HepG2 (cell line): ENCODE results near the gene SNU13. TPM values are rescaled to one million over a fixed set of nuclear protein-coding genes. Genes with fewer than 3 reads are reported as not detected.

Source experiments
- ATAC-seq: fragments of 200-7000 bp; cut with Tn5 transposase; 3 replicates; pipeline ENCODE4 v1.9.1; 2020; ENCODE audit warnings: mild to moderate bottlenecking, moderate library complexity
- BruUV-seq: library from RNA; stranded (reverse); fragments of 400-500 nt; replicated peaks from 2 replicates; lab custom pipeline; 2021; lab: Mats Ljungman, UMichigan
- CTCF ChIA-PET: fragments of 300-600 bp; formaldehyde crosslinking; extraction: SDS; loops from one replicate; lab custom pipeline; 2021; ENCODE audit warnings: low total read pairs, inconsistent platforms, low intra/inter-chr PET ratio; lab: Yijun Ruan, JAX
- POLR2A ChIA-PET: fragments of 350-600 bp; sonication (Branson Sonifier 250); formaldehyde crosslinking; loops from one replicate; lab custom pipeline; 2020; ENCODE audit warnings: antibody characterized with exemption, inconsistent platforms; lab: Yijun Ruan, JAX
- DNase-seq: peaks from one replicate; pipeline ENCODE4 v3.0.0-alpha.2; 2015; ENCODE audit warnings: low spot score
- FAIRE-seq: peaks from 3 replicates; lab custom pipeline; 2011; peaks lifted over from hg19 to GRCh38; lab: Jason Lieb, UNC
- H2AFZ ChIP-seq: one replicate; pipeline ENCODE4 v1.6.1; 2011; ENCODE audit warnings: low read length, inconsistent platforms
- H3K27ac ChIP-seq: fragments of 300-600 bp; 3 replicates; pipeline ENCODE4 v1.8.0; 2011; ENCODE audit warnings: mixed run types, mild to moderate bottlenecking, mixed read lengths, low read length, inconsistent platforms; ENCODE audit not compliant: insufficient read depth; ENCODE audit errors: extremely low read length
- H3K27me3 ChIP-seq, 2 experiments: fragments of 200-600 bp in 1 of 2; 2 replicates in 1 of 2; 3 replicates in 1 of 2; pipeline versions ENCODE4 v1.6.0 to v1.8.0; 2011; ENCODE audit warnings: low read length in 2 of 2, mild to moderate bottlenecking in 2 of 2, moderate library complexity in 2 of 2, inconsistent platforms in 1 of 2; ENCODE audit not compliant: insufficient read depth in 2 of 2, control insufficient read depth in 1 of 2
- H3K36me3 ChIP-seq, 2 experiments: fragments of 200-600 bp in 1 of 2; replicated peaks in 1 of 2; 2 replicates in 1 of 2; 3 replicates in 1 of 2; pipeline versions ENCODE4 v1.5.1 to v1.8.0; 2011; ENCODE audit warnings: low read length in 2 of 2, inconsistent platforms in 1 of 2; ENCODE audit not compliant: insufficient read depth in 2 of 2, control insufficient read depth in 1 of 2
- H3K4me1 ChIP-seq: 2 replicates; pipeline ENCODE4 v1.5.1; 2012; ENCODE audit warnings: low read length, inconsistent platforms; ENCODE audit not compliant: insufficient read depth
- H3K4me2 ChIP-seq: 2 replicates; pipeline ENCODE4 v1.6.0; 2011; ENCODE audit warnings: low read depth, low read length, inconsistent platforms
- H3K4me3 ChIP-seq, 3 experiments: fragments of 200-600 bp in 1 of 3; sonication (generic), shearing (Covaris generic) in 1 of 3; replicated peaks in 1 of 3; 2 replicates each; pipeline ENCODE4 v1.5.1; 2011 to 2016; ENCODE audit warnings: low read length in 3 of 3, inconsistent platforms in 2 of 3, low read depth in 2 of 3, mild to moderate bottlenecking in 2 of 3, control low read depth in 1 of 3, mixed read lengths in 1 of 3; ENCODE audit not compliant: insufficient read depth in 1 of 3
- H3K79me2 ChIP-seq: one replicate; pipeline ENCODE4 v1.6.1; 2011; ENCODE audit warnings: low read length, inconsistent platforms; ENCODE audit not compliant: insufficient read depth
- H3K9ac ChIP-seq: 2 replicates; pipeline ENCODE4 v1.6.0; 2011; ENCODE audit warnings: mild to moderate bottlenecking, low read depth, low read length, inconsistent platforms; ENCODE audit not compliant: insufficient read depth
- H3K9me3 ChIP-seq: 2 replicates; pipeline ENCODE4 v1.5.1; 2012; ENCODE audit warnings: mild to moderate bottlenecking, low read length
- H4K20me1 ChIP-seq: 2 replicates; pipeline ENCODE4 v1.6.0; 2011; ENCODE audit warnings: inconsistent platforms, mild to moderate bottlenecking, low read length, moderate library complexity; ENCODE audit not compliant: insufficient read depth
- GLI4 ChIP-seq: sonication (generic); formaldehyde crosslinking; IDR thresholded peaks from 2 replicates; pipeline ENCODE4 v1.5.1; 2020; ENCODE audit warnings: missing genetic modification reagents, mild to moderate bottlenecking, moderate library complexity, borderline replicate concordance
- ZNF121 ChIP-seq: sonication (generic); formaldehyde crosslinking; IDR thresholded peaks from 2 replicates; pipeline ENCODE4 v1.5.0; 2020; ENCODE audit warnings: mild to moderate bottlenecking, missing genetic modification reagents
- ZNF276 ChIP-seq: sonication (generic); formaldehyde crosslinking; IDR thresholded peaks from 2 replicates; pipeline ENCODE4 v1.4.0; 2020; ENCODE audit warnings: mild to moderate bottlenecking, low read depth, missing genetic modification reagents
- ZNF329 ChIP-seq: sonication (generic); formaldehyde crosslinking; IDR thresholded peaks from 2 replicates; pipeline ENCODE4 v1.9.0; 2021; ENCODE audit warnings: low read depth, mild to moderate bottlenecking, missing genetic modification reagents
- WGBS: methylation state at CpG from one replicate; pipeline ENCODE4 v1.1.6; 2017; ENCODE audit warnings: low lambda C conversion rate; 5-methylcytosine and 5-hydroxymethylcytosine counted together
- in situ Hi-C: cut with HindIII; loops from 2 replicates; pipeline ENCODE4 v1.10.0; 2017; ENCODE audit warnings: low pct_unique_long_range_greater_than_20kb; ENCODE audit not compliant: extremely low pct_ligation_motif_present
- intact Hi-C: fragments of 100-400 bp; cut with micrococcal nuclease; formaldehyde crosslinking; loops from one replicate; pipeline ENCODE4 v1.10.0; 2022; ENCODE audit not compliant: unreplicated experiment
- polyA plus RNA-seq, 8 experiments: library from polyadenylated mRNA; depleted of rRNA in 3 of 8; stranded (reverse) in 7 of 8; unstranded in 1 of 8; fragments of >200 nt; fragmentation: Illumina TruSeq in 4 of 8; extraction: Trizol in 4 of 8; gene quantifications; 2 replicates each; pipeline versions ENCODE4 v1.2.1 to v1.2.3, GENCODE V29; 2011 to 2016; ENCODE audit warnings: low read depth in 4 of 8, missing spikeins in 1 of 8, mixed read lengths in 1 of 8; ENCODE audit not compliant: insufficient read depth in 1 of 8
- total RNA-seq, 5 experiments: library from RNA; depleted of rRNA; stranded (reverse); fragments of >200 nt; fragmentation: Illumina TruSeq; extraction: Trizol; gene quantifications; 2 replicates each; pipeline ENCODE4 v1.2.3, GENCODE V29; 2016; ENCODE audit warnings: low read depth in 1 of 5

The SNU13 gene
- total and polyA plus RNA-seq, 2 of the 13 experiments (the other 11 are each of a cell fraction or from before 2014, with no cell fraction given) = 203 to 287 TPM

- peaks cover 28 to 78% of the 10 kb centered on the region in 2 experiments for H3K36me3 ChIP-seq
- no TSS peak for BruUV-seq
- peaks cover 3% of the 10 kb centered on the region; the same call in 1 of the 2 replicates for H4K20me1 ChIP-seq
- H3K79me2 ChIP-seq = peaks cover 3% of the 10 kb centered on the region
- H3K27ac ChIP-seq = no peak overlapping the region
- DNase-seq (no peak), ATAC-seq (no peak), FAIRE-seq (no peak)
- H3K4me1 ChIP-seq = peaks cover 36% of the 10 kb centered on the region
- TF ChIP-seq ZNF276 (CRISPR knock-in tag) (no peak), ZNF121 (CRISPR knock-in tag) (0 out of 2 replicates have a peak, but pooled peaks have one; percentile 16)
- no peaks in the 10 kb centered on the region; a peak in 1 of 5 replicates for H3K27me3 ChIP-seq
- no peak overlapping the region for H2AFZ ChIP-seq
- no peak overlapping the region for H3K4me3 ChIP-seq
- in situ Hi-C loops = no loop called here
- no peak overlapping the region for H3K9ac ChIP-seq
- H3K9me3 ChIP-seq = no peaks in the 10 kb centered on the region
- ChIA-PET CTCF (no interaction called here), POLR2A (interaction anchor here (2.6 kb wide), 1 partner anchor 29 kb away, joined by 8 read pairs; the partner anchor contains the start of genes DESI1 and XRCC6)
- WGBS = 92% methylated on average over 1 of the region's 1 CpG
- no peak overlapping the region for H3K4me2 ChIP-seq
- intact Hi-C loops = no loop called here
Measured at GRCh38 chr22:41650229-41650628, 38.4 kb downstream of the SNU13 start.

GRCh38 chr22:41648432-41648831 is 40.2 kb downstream of the SNU13 start:
- Histone ChIP-seq H3K9me3 (no peaks in the 10 kb centered on the region), H3K4me2 (no peak overlapping the region), H4K20me1 (peaks cover 3% of the 10 kb centered on the region; the same call in 1 of the 2 replicates), H3K27me3 (no peaks in the 10 kb centered on the region; a peak in 1 of 5 replicates), H3K36me3 (peaks cover 18 to 69% of the 10 kb centered on the region in 2 experiments), H3K9ac (no peak overlapping the region), H3K4me3 (no peak overlapping the region)
- no peak for FAIRE-seq
- no TSS peak for BruUV-seq
- intact Hi-C loops = no loop called here
- WGBS = 96% methylated on average over 1 of the region's 1 CpG
- ChIA-PET CTCF (no interaction called here), POLR2A (interaction anchor here (2.6 kb wide), 1 partner anchor 27 kb away, joined by 8 read pairs; the partner anchor contains the start of genes DESI1 and XRCC6)
- in situ Hi-C loops = no loop called here
- TF ChIP-seq GLI4 (no peak), ZNF329 (CRISPR knock-in tag) (no peak)
- TF ChIP-seq, all 625 proteins: peak for 0
- Histone ChIP-seq H3K79me2 (peaks cover 3% of the 10 kb centered on the region), H2AFZ (no peak overlapping the region), H3K4me1 (peaks cover 19% of the 10 kb centered on the region), H3K27ac (no peak overlapping the region)
- DNase-seq (no peak), ATAC-seq (no peak)
